SH-SY5Y (cell line): ENCODE measurements around the gene GSTA2.

Experiments used
- GATA2 ChIP-seq: IDR thresholded peaks from 2 replicates; pipeline ENCODE4 v1.6.1; 2011; ENCODE audit warnings: mild to moderate bottlenecking, low read depth, low read length
- GATA3 ChIP-seq: IDR thresholded peaks from 2 replicates; pipeline ENCODE4 v1.6.1; 2011; ENCODE audit warnings: low read depth, mild to moderate bottlenecking, low read length, moderate library complexity

DNA sequence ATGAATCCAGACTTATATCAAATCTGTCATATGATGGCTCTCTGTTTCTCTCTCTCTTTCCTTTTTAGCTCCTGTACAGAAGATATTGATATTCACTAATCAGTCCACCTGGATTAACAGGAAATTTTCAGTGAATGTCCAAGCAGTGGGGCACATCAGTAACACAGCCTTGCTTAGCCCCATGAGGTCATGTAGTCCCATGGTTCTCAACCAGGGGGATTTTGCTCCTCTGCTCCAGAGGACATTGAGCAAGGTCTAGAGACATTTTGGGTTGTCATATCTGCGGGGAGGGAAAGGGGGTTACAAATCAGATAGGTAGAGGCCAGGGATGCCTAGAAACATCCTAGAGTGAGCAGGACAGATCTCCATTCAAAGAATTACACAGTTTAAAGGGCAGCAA lies 39.5 kb upstream of the GSTA2 start:
- TF ChIP-seq GATA3 (no peak), GATA2 (no peak)
